Activated CD8-positive, alpha-beta memory T cell treated with anti-CD3 and anti-CD28 coated beads for 24 hours (primary cell): Measurements from ENCODE around the gene GNL3.
"Not testable (repeated sequence)": the region's sequence is repeated elsewhere in the genome, so short reads cannot be mapped to it uniquely, and the experiment has no call there.

Experiments used
- DNase-seq: peaks from one replicate; pipeline ENCODE4 v3.0.0-alpha.2; 2020

The GNL3 gene

DNA sequence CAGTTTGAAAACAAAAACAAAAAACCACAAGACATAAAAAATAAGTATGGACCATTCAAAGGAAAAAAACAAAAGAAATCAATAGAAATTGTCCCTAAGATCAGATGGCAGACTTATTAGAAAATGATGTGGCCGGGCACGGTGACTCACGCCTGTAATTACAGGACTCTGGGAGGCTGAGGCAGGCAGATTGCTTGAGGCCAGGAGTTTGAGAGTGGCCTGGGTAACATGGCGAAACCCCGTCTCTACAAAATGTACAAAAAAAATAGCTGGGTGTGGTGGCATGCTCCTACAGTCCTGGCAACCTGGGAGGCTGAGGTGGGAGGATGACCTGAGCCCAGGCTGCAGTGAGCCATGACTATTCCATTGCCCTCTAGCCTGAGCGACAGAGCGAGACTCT is 36.7 kb downstream of the GNL3 start:
- DNase-seq: no peak

DNA sequence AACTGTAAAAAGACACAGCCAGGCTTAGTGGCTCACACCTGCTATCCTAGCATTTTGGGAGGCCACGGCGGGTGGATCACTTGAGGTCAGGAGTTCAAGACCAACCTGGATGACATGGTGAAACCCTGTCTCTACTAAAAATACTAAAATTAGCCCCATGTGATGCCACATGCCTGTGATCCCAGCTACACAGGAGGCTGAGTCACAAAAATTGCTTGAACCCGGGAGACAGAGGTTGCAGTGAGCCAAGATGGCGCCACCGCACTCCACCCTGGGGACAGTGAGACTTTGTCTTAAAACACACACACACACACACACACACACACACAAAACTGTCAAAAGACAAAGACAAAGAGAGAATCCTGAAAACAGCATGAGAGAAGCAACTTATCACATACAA is 38.1 kb downstream of the GNL3 start:
- no peak for DNase-seq

DNA sequence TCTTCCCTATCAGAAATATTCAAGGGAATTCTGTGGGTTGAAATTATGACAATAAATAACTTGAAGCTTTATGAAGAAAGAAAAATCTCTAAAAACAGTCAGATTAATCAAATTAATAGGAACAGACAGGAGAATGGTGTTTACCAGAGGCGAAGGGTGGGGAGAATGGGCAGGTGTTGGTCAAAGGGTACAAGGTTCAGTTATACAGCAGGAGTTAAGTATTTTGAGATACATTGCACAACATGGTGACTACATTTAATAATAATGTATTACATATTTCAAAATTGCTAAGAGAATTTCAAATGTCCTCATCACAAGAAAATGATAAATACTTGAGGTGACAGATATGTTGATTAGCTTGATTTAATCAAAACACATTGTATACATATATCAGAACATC is 38.7 kb downstream of the GNL3 start:
- no peak for DNase-seq

DNA sequence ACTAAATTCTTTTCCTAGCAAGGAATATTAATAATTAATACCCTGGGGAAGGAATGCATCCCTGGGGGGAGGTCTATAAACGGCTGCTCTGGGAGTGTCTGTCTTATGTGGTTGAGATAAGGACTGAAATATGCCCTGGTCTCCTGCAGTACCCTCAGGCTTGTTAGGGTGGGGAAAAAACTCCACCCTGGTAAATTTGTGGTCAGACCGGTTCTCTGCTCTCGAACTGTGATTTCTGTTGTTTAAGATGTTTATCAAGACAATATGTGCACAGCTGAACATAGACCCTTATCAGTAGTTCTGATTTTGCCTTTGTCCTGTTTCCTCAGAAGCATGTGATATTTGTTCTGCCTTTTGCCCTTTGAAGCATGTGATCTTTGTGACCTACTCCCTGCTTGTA is 42.9 kb downstream of the GNL3 start:
- DNase-seq: not testable (repeated sequence)

DNA sequence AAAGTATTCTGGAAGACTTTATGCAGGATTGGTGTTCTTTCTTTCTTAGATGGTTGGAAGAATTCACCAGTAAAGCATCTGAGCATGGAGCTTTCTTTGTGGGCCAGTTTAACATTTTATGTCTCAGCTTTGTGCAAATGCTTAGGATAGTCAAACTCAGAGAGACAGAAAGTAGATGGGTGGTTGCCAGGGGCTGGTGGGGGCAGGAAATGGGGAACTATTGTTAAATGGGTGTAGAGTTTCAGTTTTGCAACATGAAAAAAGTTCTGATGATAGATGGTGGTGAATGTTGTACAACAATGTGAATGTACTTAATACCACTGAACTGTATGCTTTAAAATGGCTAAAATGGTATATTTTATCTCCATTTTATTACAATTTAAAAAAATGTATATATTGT is 44.8 kb downstream of the GNL3 start:
- no peak for DNase-seq

DNA sequence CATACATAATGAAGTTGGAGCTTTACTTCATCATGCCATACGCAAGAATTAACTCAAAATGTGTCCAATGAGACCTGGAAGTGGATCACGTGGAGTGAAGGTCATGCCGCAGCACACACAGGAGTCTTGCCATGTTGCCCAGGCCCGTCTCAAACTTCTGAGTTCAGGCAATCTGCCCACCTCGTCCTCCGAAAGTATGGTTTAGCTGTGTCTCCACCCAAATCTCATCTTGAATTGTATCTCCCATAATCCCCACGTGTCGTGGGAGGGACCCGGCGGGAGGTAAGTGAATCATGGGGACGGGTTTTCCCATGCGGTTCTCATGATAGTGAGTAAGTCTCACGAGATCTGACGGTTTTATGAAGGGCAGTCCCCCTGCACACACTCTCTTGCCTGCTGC is 45.8 kb downstream of the GNL3 start:
- no peak for DNase-seq

DNA sequence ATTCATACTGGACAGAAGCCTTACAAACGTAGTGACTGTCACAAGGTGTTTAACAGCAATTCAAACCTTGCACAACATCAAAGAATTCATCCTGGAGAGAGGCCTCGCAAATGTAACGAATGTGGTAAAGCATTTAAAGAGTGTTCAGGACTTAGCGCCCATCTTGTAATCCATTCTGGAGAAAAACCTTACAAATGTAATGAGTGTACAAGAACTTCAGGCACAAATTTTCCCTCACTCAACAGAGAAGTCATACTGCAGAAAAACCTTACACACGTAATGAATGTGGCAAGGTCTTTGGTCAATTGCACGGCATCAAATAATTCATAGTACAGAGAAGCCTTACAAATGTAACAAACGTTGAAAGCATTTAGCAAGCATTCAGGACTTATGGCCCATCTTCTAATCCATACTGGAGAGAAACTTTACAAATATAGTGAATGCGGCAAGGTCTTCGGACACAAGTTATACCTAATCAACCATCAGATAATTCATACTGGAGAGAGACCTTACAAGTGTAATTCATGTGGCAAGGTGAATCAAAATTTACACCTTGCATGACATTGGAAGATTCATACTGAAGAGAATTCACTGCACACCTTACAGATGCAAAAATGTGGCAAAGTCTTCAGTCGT is 47.5 kb downstream of the GNL3 start:
- no peak for DNase-seq

DNA sequence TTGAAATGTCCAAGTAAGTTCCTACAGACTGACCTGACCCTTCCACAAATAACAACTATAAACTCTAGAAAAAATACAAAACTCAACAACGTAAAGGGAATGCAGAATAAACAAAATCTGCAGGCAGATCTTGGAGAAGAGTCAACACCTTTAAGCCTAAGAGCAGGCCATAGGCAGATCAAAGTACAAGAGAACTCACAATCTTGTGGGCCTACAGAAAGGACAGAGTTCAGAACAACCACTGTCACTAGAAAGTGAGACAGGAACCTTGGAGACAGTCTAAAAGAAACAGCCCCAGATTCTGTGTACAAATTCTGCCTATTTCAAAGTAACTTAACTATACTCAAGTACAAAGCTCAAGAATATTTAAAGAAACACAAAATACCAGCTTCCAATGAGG is 53.9 kb downstream of the GNL3 start:
- no peak for DNase-seq

DNA sequence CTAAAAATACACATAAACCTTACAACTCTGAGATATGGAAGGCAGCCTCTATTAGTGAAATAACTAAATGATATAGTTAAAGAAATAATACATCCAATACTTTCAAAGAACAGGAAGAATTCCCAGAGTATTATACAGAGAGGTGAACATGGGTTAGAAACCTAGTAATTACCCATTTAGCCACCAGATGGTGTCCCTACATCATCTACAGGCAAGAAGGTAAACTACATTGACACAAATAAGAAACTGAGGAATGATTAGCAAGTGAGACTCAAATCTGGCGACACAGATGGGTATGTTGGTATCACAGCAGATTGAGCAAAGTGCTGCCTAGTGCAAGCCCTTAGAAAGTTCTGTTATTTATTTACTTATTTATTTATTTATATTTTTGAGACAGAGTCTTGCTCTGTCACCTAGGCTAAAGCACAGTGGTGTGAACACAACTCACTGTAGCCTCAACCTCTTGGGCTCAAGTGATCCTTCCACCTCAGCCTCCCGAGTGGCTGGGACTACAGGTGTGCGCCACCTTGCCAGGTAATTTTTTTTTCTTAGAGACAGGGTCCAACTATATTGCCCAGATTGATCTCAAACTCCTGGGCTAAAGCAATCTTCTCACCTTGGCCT is 56.7 kb downstream of the GNL3 start:
- no peak for DNase-seq

DNA sequence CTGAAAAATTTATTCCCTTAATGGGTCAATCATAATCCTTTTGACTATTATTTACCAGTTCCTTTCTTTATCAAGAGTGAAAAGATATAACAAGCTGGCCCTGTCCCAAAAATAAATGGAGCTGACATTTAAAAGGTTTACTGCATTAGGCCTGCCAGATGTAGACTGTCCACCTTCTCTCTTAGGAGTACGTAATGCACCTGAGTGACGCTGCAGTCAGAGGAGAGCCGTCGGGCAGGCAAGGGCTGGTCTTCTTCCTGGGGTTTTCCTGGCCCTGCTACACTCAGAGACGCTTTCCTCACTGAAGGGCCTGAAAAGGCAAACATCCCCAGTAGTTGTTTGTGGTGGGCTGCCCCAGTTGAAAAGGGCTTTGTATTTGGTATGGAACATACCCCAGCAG is 57.3 kb downstream of the GNL3 start:
- no peak for DNase-seq

DNA sequence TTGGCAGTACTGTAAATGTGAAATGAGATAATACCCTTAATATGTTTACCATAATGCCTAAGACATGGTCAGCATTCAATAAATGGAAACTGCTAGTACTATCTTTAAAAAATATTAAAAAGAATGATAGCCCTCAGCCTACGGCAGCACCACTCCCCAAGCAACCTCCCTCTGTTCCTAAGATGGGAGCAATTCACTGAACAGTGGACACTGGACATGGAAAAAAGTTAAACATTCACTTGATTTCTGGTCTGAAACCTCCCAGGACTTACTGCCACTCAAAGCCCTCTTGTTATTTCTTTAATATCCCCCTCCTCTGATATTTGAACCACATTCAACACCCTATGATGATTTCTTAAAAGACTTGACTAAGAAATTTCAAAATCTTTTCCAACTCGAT is 57.9 kb downstream of the GNL3 start:
- no peak for DNase-seq
